GM18526 (cell line): ENCODE data around the gene LRRC32.

Experiments
- POLR2A ChIP-seq: IDR thresholded peaks from 3 replicates; pipeline ENCODE4 v1.6.1; 2011; ENCODE audit not compliant: insufficient read length; ENCODE audit errors: extremely low read depth

The LRRC32 gene

DNA sequence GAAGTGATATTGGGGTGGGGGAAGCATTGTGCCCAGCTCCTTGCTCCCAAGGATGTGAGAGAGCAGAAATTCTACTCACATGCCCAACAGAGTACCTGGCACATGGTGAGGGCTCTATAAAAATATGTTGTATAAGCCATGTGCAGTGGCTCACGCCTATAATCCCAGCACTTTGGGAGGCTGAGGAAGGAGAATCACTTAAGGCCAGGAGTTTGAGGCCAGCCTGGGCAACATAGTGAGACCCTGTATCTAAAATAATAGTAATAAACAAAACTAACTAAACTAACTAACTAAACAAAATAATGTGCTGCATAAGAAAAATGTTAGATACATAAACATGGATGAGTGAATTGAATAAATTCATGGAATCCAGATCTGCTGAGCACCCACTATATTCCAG, 33.2 kb upstream of the LRRC32 start:
- TF ChIP-seq POLR2A = no peak

DNA sequence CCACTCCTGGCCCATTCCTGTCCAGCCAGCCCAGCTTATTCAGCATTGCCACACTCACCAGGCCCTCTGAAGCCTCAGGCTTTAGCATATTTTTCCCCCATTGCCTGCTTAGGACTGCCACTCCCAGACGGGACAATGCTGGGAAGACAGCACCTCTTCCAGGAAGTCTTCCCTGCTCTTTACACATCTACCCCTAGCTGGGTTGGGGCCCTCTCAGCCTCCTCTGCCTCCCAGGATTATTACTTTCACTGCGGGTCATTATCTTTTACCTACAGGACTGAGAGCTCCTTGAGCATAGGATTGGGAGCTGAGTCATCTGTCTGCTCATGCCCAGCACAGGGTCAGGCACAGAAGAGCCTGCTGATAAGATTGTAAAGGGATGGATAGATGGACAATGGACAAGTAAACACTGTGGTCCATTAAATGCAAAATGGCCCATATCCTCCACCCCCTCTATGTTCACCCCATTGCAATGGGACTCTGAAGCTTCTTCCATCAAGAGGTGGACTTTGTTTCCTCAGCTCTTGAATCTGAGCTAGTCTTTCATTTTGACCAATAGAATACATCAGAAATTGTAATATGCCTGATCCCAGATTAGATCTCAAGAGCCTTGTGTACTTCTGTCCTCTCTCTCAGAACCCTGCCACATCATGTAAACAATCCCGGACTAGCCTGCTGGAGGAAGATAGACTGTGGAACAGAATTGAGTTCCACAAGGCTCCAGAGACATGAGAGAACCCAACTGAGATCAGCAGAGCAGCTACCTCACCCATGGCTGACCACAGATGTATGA, 32.0 kb upstream of the LRRC32 start:
- no peak for TF ChIP-seq POLR2A

DNA sequence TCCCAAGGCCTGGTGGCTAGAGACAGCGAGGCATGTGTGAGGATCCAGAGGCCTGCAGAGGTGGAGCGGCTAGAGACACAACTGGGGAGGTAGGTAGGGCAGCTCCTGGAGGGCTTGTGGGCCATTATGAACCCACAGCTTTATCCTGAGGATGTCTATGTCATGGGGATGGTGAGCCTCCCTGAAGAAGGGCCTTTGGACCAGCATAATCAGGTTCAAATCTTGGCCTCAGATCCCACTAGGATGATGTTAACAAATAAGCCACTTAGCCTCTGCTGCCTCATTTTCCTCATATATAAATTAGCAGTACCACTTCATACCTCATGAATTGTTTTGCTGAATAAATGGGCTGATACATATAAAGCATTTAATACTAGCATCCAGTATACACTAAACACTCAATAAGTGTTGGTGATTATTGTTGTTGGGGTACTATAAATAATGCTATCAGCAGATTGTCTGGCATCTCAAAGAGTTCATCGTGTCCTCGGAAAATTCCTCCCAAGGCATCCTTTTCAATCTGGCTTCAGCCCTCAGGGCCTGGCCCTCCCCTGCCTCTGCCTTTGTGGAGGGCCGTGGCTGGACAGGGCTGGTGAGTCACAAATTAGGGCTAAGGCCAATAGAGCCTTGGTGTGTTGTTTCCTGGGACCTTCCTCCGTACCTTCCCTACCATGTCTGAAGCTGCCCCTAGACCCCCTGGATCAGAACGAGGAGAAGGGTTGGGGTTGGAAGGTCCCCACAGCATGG, 30.9 kb upstream of the LRRC32 start:
- TF ChIP-seq POLR2A = no peak

DNA sequence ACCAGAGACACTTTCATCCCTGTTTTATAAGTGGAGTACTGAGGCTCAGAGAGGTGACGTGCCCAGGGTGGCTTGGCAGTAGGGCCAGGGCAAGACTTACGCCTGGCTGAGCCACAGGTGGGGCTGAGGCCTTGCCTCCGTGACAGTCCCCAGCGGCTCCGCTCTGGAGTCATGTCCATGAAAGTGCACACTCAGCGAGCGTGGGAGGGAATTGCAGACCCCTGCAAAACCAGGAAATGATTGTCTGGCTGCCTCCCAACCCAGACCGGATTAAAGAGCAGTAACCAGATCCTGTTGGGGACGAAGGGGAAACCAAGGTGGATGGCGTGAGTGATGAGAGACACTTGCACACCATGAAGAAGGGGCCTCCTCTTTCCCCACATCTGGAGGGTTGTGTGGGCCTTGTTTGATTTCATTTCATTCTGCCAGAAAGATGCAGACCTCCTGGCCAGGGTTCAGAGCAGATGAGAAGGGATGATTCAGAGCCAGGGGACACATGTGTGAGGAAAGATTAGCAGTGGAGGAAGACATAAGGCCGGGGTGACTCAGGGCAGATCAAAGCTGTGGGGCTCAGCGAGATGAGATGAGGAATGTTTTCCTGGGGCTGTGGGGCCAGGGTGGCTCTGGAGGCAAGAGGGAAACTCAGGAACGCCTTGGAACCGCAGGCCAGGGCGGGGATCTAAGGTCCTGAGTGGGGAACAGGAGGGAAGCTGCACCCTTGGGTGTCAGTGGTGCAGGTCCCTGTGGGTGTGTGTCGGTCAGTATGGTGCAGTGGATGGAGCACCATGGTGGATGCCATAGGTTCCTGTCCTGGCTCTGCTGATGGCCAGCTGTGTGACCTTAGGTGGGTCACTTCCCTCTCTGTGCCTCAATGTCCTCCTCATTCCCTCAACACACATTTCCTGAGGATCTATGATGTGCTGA, 29.9 kb upstream of the LRRC32 start:
- no peak for TF ChIP-seq POLR2A

DNA sequence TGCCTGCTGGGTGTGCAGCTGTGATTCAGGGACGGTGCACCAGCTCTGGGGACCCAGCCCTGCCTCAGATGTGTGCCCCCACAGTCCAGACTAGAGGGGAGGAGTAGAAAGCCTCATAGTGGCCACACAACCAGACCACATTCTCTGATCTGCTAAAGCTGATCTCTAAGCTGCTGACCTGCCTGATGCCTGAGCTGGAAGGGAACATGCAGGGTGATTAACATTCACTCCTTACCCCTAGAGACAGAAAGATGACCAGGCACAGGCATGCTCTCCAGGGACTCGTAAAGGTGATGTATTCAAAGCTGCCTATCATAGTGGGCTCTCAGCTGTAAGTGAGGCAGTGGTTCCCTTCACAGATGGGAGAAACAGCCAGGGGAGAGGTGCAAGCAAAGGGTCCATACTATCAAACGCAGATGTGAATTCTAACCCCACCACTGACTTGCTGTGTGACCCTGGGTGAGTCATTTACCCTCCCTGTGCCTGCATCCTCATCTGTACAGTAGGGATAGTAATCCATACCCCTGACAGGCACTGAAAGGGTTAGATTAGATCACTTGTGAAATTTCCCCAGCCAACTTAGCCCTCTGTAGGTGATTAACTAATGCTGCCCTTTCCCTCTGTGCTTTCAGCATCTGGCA, 29.0 kb upstream of the LRRC32 start:
- no peak for TF ChIP-seq POLR2A

DNA sequence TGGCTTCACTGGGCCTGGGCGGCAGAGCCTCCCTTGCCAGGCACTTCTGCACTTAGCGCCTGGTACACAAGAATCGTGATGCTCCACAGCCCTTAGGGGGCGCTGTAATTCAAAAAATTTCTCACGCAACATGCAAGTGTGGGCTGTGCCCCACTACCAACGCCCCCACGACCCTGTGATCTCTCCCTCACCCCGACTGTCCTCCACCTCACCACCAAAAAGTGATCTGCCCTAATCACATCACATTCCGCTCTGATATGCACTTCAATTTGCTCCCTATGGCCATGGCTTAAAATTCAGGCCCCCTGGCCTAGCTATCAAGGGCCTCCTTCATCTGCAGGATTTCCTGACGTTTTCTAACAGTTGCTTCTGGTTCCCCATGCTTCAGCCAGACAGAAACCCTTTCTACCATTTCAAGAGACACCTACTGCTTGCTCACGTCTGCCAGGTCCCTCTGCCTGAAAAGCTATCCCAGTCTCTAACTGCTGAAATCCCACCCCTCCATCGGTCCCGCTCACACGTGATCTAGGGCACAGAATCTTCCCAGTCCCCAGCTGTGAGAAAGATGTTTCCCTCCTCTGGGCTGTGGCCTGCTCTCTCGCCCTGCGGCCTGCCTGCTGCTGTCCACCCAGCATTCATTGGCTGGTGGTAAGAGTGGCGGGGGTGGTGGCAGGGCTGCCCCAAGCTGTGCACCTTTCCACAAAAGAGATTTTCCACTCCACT, 27.9 kb upstream of the LRRC32 start:
- no peak for TF ChIP-seq POLR2A

DNA sequence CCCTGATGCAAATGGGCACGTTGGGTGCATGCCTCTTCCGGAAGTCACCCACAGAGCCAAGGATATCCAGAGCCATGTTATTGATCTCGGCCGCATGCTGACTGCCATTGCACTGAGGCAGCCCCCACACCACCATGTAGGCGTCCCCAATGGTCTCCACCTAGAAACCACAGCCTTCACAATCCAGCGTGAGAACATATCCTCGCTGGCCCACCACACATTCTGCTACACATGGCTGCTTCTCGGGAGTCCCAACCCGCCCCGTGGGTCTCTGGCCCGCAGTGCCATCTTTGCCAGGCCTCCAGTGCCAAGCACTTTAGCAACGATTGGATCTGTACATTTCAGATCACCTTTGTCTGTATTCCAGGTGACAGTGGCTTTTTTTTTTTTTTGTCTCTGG, 26.2 kb upstream of the LRRC32 start:
- TF ChIP-seq POLR2A = no peak

DNA sequence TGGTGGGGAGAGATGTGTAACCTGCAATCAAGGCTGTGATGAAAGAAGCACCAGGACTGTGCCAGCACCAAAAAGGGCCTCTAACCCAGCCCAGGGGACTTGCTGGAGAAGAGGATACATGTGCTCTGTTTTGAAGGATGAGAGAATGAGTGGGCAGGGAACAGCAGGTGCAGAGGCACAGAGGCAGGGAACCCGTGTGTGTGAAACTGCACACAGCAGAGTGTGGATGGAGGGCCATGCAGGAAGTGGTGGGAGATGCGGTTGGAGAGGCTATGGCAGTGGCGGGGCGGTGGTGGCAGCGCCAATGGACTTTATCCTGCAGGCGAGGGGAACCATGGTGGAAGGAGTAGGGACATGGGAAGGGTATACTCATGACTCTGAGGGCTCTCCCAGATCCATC, 25.2 kb upstream of the LRRC32 start:
- no peak for TF ChIP-seq POLR2A

DNA sequence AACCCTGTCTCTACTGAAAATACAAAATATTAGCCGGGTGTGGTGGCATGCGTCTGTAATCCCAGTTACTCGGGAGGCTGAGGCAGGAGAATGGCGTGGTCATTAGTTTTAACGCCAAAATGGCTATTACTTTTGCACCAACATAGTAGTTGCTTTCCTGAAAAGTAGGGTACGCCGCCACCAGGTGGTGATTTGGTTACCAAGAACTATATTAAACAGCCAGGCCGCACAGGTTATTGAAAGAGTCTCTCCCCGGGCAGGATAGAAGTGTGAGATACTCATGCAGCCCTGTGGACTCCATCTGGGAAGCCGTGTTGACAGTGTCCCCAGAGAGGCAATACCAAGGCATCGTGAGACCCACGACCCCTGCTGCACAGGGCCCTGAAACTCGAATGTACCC, 24.6 kb upstream of the LRRC32 start:
- no peak for TF ChIP-seq POLR2A

DNA sequence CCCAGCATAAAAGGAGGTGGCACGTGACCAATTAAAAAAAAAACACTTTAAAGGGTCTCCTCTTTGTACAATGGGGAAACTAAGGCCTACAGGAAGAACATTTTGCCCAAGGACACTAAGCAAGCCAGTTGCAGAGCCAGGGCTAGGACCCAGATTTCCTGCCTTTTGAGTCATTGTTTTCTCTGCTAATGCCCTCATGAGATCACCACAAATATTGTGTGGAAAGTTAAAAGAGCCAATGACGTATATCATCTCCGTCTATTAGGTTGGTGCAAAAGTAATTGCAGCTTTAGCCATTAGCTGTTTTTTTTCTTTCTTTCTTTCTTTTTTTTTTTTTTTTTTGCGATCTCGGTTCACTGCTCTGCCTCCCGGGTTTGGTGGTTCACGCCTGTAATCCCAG, 24.1 kb upstream of the LRRC32 start:
- no peak for TF ChIP-seq POLR2A

DNA sequence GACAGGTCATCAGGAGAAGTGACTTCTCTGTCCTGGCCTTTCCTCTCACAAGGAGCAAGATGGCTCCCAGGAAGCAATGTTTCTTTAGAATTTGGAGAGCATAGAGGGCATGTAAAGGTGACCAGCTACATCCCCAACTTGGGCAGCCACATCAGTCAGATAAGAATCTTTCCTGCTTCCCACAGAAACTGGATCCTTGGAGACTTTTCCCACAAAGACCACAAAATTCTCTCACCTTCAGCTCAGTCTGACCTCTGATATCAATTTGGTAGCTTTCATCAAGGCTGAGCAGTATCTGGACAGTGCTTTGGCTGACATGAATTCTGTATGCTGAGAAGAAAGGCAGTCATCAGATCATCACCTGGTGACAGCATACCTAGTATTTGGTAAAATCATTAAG, 23.3 kb upstream of the LRRC32 start:
- no peak for TF ChIP-seq POLR2A

DNA sequence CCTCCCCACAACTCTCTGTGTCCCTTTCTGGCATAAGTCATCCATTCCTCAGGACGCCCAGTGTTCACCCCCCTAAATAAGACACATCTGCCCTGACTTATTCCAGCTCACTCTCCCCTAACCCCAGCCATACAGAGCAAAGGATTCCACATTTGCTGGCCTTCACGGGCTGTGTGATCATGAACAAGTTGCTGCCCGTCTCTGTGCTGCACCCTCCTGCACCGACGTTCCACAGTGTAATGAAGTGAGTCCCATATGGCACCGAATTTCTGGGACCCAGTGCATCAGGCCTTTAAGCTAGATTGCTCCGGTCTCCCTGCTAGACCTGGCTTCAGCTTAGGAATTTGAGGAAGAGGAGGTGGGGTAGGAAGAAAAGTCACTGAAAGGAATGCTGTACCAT, 22.4 kb upstream of the LRRC32 start:
- TF ChIP-seq POLR2A = no peak

DNA sequence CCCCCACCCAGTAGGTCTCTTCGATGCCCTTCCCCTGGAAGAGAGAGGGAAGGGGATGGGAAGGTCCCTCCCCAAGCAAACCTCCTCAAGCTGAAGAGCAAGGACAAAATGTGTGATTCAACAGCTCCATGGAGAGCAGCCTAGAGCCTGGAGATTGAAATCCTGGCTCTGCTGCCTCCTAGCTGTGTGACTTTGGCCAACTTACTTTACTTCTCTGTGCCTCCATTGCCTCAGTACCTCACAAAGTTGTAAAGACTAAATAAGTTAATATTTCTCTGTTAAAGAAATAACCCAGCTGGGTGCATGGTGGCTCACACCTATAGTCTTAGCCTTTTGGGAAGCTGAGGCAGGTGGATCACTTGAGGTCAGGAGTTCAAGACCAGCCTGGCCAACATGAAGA, 21.1 kb upstream of the LRRC32 start:
- no peak for TF ChIP-seq POLR2A

DNA sequence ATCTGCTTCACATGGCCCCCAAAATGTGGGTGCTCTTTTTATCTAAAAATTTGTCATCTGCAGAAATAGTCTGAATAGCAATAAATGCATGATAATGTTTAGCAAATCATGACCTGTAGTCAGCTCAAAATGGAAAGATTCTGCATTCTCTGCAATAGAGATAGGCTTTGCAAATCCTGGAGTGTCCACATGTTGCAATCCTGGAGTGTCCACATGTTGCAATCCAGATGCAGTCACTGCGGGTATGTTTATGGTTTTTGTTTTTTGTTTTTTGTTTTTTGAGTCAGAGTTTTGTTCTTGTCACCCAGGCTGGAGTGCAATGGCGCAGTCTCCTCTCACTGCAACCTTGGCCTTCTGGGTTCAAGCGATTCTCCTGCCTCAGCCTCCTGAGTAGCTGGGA, 20.2 kb upstream of the LRRC32 start:
- TF ChIP-seq POLR2A = no peak
